GM23338 (cell line): ENCODE results near the gene DLG2. TPM values are rescaled to one million over a fixed set of nuclear protein-coding genes. Genes with fewer than 3 reads are reported as not detected.

Source experiments
- ATAC-seq: fragments of 200-7000 bp; cut with Tn5 transposase; 3 replicates; pipeline ENCODE4 v1.9.1; 2020
- DNase-seq: peaks from one replicate; pipeline ENCODE4 v3.0.0-alpha.2; 2015; ENCODE audit warnings: low spot score
- H2AFZ ChIP-seq: fragments of 200-600 bp; sonication (generic); 2 replicates; pipeline ENCODE4 v1.8.0; 2016; ENCODE audit warnings: antibody characterized with exemption, mild to moderate bottlenecking, moderate library complexity
- H3F3A ChIP-seq: fragments of 200-600 bp; sonication (generic); replicated peaks from 2 replicates; pipeline ENCODE4 v1.8.0; 2017; ENCODE audit warnings: antibody characterized with exemption, mixed run types, low read depth
- H3K27ac ChIP-seq: fragments of 200-600 bp; sonication (generic); 2 replicates; pipeline ENCODE4 v1.6.1; 2016; ENCODE audit warnings: low read depth
- H3K27me3 ChIP-seq: fragments of 200-600 bp; sonication (generic); 2 replicates; pipeline ENCODE4 v1.8.0; 2016; ENCODE audit warnings: mild to moderate bottlenecking, mixed run types, moderate library complexity; ENCODE audit not compliant: insufficient read depth
- H3K36me3 ChIP-seq: fragments of 200-600 bp; sonication (generic); 2 replicates; pipeline ENCODE4 v1.8.0; 2016; ENCODE audit warnings: mild to moderate bottlenecking; ENCODE audit not compliant: insufficient read depth
- H3K4me1 ChIP-seq: fragments of 200-600 bp; sonication (generic); 2 replicates; pipeline ENCODE4 v1.8.0; 2016; ENCODE audit warnings: mild to moderate bottlenecking, moderate library complexity; ENCODE audit not compliant: insufficient read depth
- H3K4me2 ChIP-seq: fragments of 200-600 bp; sonication (generic); 2 replicates; pipeline ENCODE4 v1.7.1; 2017; ENCODE audit warnings: mixed run types
- H3K4me3 ChIP-seq: fragments of 200-600 bp; sonication (generic); 2 replicates; pipeline ENCODE4 v1.6.1; 2016; ENCODE audit warnings: mixed run types
- H3K79me2 ChIP-seq: fragments of 200-600 bp; sonication (generic); replicated peaks from 2 replicates; pipeline ENCODE4 v1.8.0; 2017; ENCODE audit warnings: mild to moderate bottlenecking; ENCODE audit not compliant: insufficient read depth
- H3K9me2 ChIP-seq: fragments of 200-600 bp; sonication (generic); 2 replicates; pipeline ENCODE4 v1.8.0; 2017; ENCODE audit not compliant: insufficient read depth
- H4K20me1 ChIP-seq: fragments of 200-600 bp; sonication (generic); replicated peaks from 2 replicates; pipeline ENCODE4 v1.8.0; 2017; ENCODE audit warnings: mild to moderate bottlenecking; ENCODE audit not compliant: insufficient read depth
- H3K27ac Mint-ChIP-seq: 2 replicates; pipeline ENCODE4 v1.8.0; 2020; ENCODE audit warnings: inconsistent platforms, mild to moderate bottlenecking, moderate library complexity, mixed read lengths
- H3K27me3 Mint-ChIP-seq: 3 replicates; pipeline ENCODE4 v1.8.0; 2022; ENCODE audit warnings: low read depth, mild to moderate bottlenecking, moderate library complexity, mixed read lengths, inconsistent platforms; ENCODE audit not compliant: insufficient read depth, poor library complexity
- H3K36me3 Mint-ChIP-seq: 3 replicates; pipeline ENCODE4 v1.8.0; 2021; ENCODE audit warnings: low read depth, mild to moderate bottlenecking, inconsistent platforms, moderate library complexity, mixed read lengths
- H3K4me1 Mint-ChIP-seq: 3 replicates; pipeline ENCODE4 v1.8.0; 2020; ENCODE audit warnings: mild to moderate bottlenecking, inconsistent platforms, mixed read lengths
- H3K4me3 Mint-ChIP-seq: 3 replicates; pipeline ENCODE4 v1.8.0; 2021; ENCODE audit warnings: moderate library complexity, mild to moderate bottlenecking, inconsistent platforms, mixed read lengths
- H3K9me3 Mint-ChIP-seq: 3 replicates; pipeline ENCODE4 v1.8.0; 2020; ENCODE audit warnings: moderate library complexity, mild to moderate bottlenecking, inconsistent platforms, mixed read lengths
- CREB1 ChIP-seq: fragments of 250-450 bp; sonication (Bioruptor Pico); IDR thresholded peaks from 2 replicates; pipeline ENCODE4 v1.5.0; 2020; ENCODE audit warnings: low read depth, mild to moderate bottlenecking, moderate library complexity
- ETS1 ChIP-seq: IDR thresholded peaks from 2 replicates; pipeline ENCODE4 v1.6.1; 2016; ENCODE audit warnings: antibody characterized with exemption
- EZH2 ChIP-seq: fragments of 200-600 bp; sonication (generic); IDR thresholded peaks from one replicate; pipeline ENCODE4 v1.8.0; 2017; ENCODE audit warnings: antibody characterized with exemption, mild to moderate bottlenecking, low read depth; ENCODE audit not compliant: unreplicated experiment
- EZH2phosphoT487 ChIP-seq: fragments of 200-600 bp; sonication (generic); IDR thresholded peaks from one replicate; pipeline ENCODE4 v1.8.1; 2018; ENCODE audit warnings: antibody characterized with exemption; ENCODE audit not compliant: unreplicated experiment
- JUNB ChIP-seq: IDR thresholded peaks from one replicate; pipeline ENCODE4 v1.6.1; 2016; ENCODE audit warnings: antibody characterized with exemption; ENCODE audit not compliant: unreplicated experiment
- NANOG ChIP-seq: IDR thresholded peaks from 2 replicates; pipeline ENCODE4 v1.6.1; 2016; ENCODE audit warnings: antibody characterized with exemption, borderline replicate concordance
- POLR2AphosphoS5 ChIP-seq: IDR thresholded peaks from 2 replicates; pipeline ENCODE4 v1.6.1; 2016; ENCODE audit warnings: antibody characterized with exemption, low read depth
- REST ChIP-seq: IDR thresholded peaks from one replicate; pipeline ENCODE4 v1.6.1; 2018; ENCODE audit warnings: antibody characterized with exemption; ENCODE audit not compliant: unreplicated experiment
- STAT1 ChIP-seq: IDR thresholded peaks from one replicate; pipeline ENCODE4 v1.6.1; 2016; ENCODE audit warnings: antibody characterized with exemption; ENCODE audit not compliant: unreplicated experiment
- ZNF114 ChIP-seq: fragments of 250-450 bp; sonication (Bioruptor Pico); IDR thresholded peaks from 2 replicates; pipeline ENCODE4 v1.5.0; 2020; ENCODE audit warnings: mild to moderate bottlenecking, moderate library complexity
- ZNF331 ChIP-seq: fragments of 250-450 bp; sonication (Bioruptor Pico); IDR thresholded peaks from 2 replicates; pipeline ENCODE4 v1.5.0; 2020; ENCODE audit warnings: low read depth, mild to moderate bottlenecking, moderate library complexity
- polyA plus RNA-seq: library from polyadenylated mRNA; unstranded; fragments of >200 nt; fragmentation: Nextera tagmentation; extraction: Ambion mirVana; gene quantifications from 2 replicates; pipeline ENCODE4 v1.2.1, GENCODE V29; 2016
- total RNA-seq: library from RNA; depleted of rRNA; stranded (reverse); fragments of >200 nt; shearing (Covaris generic); gene quantifications from 2 replicates; pipeline ENCODE4 v1.2.3, GENCODE V29; 2014

The DLG2 gene
- total and polyA plus RNA-seq, 2 experiments from 2014 or later: 19.8 to 21.5 TPM

GRCh38 chr11:85307366-85307765 is 319.8 kb downstream of the DLG2 start (continued):
- TF ChIP-seq ZNF114 (CRISPR knock-in tag) (no peak), CREB1 (CRISPR knock-in tag) (no peak), JUNB (no peak), POLR2AphosphoS5 (no peak), EZH2 (no peak)

GRCh38 chr11:85301895-85302678 is 325.1 kb downstream of the DLG2 start:
- no peak for DNase-seq
- H3K4me2 ChIP-seq: no peak overlapping the region
- H3K79me2 ChIP-seq: no peaks in the 10 kb centered on the region
- Mint-ChIP-seq H3K27me3 (peaks cover 4% of the 10 kb centered on the region), H3K36me3 (no peaks in the 10 kb centered on the region), H3K9me3 (no peaks in the 10 kb centered on the region), H3K4me3 (no peak overlapping the region), H3K4me1 (peaks cover 7% of the 10 kb centered on the region; the same call in 2 of the 3 replicates), H3K27ac (no peak overlapping the region)
- no peaks in the 10 kb centered on the region for H3K36me3 ChIP-seq
- H3K4me1 ChIP-seq: no peaks in the 10 kb centered on the region
- ATAC-seq: no peak
- no peak overlapping the region for H2AFZ ChIP-seq
- H4K20me1 ChIP-seq: no peaks in the 10 kb centered on the region
- H3K27ac ChIP-seq: no peak overlapping the region
- H3K27me3 ChIP-seq: no peaks in the 10 kb centered on the region
- no peaks in the 10 kb centered on the region for H3F3A ChIP-seq
- H3K4me3 ChIP-seq: no peak overlapping the region
- H3K9me2 ChIP-seq: peaks cover 5% of the 10 kb centered on the region; the same call in 1 of the 2 replicates
- TF ChIP-seq REST: no peak
- TF ChIP-seq ETS1: no peak
- TF ChIP-seq JUNB: no peak
- no peak for TF ChIP-seq STAT1
- TF ChIP-seq CREB1 (CRISPR knock-in tag): no peak
- no peak for TF ChIP-seq NANOG
- no peak for TF ChIP-seq POLR2AphosphoS5
- no peak for TF ChIP-seq ZNF331 (CRISPR knock-in tag)
- no peak for TF ChIP-seq EZH2phosphoT487
